Uterus (tissue), 4 donors: ENCODE measurements around the gene COL6A1. TPM values are rescaled to one million over a fixed set of nuclear protein-coding genes. Genes with fewer than 3 reads are reported as not detected.
A peak's percentile ranks its signal among the peaks of the same experiment; 100 is the strongest.

Experiments
- DNase-seq, 2 donors: peaks; one replicate each; pipeline ENCODE4 v3.0.0-alpha.2; 2019 to 2020
- H3K27ac ChIP-seq, 2 donors: fragments of 200-600 bp; sonication (generic); 1 replicate in 1 of 2; 2 replicates in 1 of 2; pipeline ENCODE4 v1.5.1; 2016 to 2018
- H3K27me3 ChIP-seq, 2 donors: fragments of 200-600 bp; sonication (generic); one replicate each; pipeline ENCODE4 v1.5.1; 2018 to 2019; ENCODE audit warnings: control low read depth in 1 of 2
- H3K36me3 ChIP-seq, 2 donors: fragments of 200-600 bp; sonication (generic); one replicate each; pipeline ENCODE4 v1.5.1; 2019; ENCODE audit warnings: control low read depth in 1 of 2
- H3K4me1 ChIP-seq, 2 donors: fragments of 200-600 bp; sonication (generic); one replicate each; pipeline ENCODE4 v1.5.1; 2018 to 2019; ENCODE audit warnings: control low read depth in 1 of 2
- H3K4me3 ChIP-seq, 2 donors: fragments of 200-600 bp; sonication (generic); 1 replicate in 1 of 2; 2 replicates in 1 of 2; pipeline ENCODE4 v1.5.1; 2018 to 2019; ENCODE audit warnings: mild to moderate bottlenecking in 1 of 2
- H3K9me3 ChIP-seq, 2 donors: fragments of 200-600 bp; sonication (generic); one replicate each; pipeline ENCODE4 v1.5.1; 2019; ENCODE audit warnings: control low read depth in 1 of 2
- POLR2A ChIP-seq, 2 donors: fragments of 450-650 bp; IDR thresholded peaks; one replicate each; pipeline ENCODE4 v1.6.1; 2016; ENCODE audit warnings: antibody characterized with exemption in 2 of 2, mild to moderate bottlenecking in 1 of 2, moderate library complexity in 1 of 2
- intact Hi-C: fragments of 100-400 bp; cut with DNase I; formaldehyde crosslinking; loops from one replicate; pipeline ENCODE4 v1.15.1; 2023; ENCODE audit warnings: low total_unique reads
- total RNA-seq, 4 donors: library from RNA; depleted of rRNA in 3 of 4; stranded (reverse); fragments of >200 nt in 3 of 4; gene quantifications; one replicate each; pipeline versions ENCODE4 v1.1.0 to v1.2.4, GENCODE V29; 2014 to 2023
- TF ChIP-seq, protein P1 (sequence below), 4 experiments: fragments of 200-600 bp in 2 of 4; fragments of 450-650 bp in 2 of 4; sonication (generic) in 2 of 4; IDR thresholded peaks; one replicate each; pipeline ENCODE4 v1.5.1; 2016 to 2019; ENCODE audit warnings: antibody characterized with exemption in 4 of 4, mild to moderate bottlenecking in 2 of 4, moderate library complexity in 1 of 4
- donor health status: DM: yes; HTN: yes; CAD: no.

COL6A1 gene
- total RNA-seq, 4 donors from 2014 or later = 621 to 1,160 (median 804) TPM

DNA sequence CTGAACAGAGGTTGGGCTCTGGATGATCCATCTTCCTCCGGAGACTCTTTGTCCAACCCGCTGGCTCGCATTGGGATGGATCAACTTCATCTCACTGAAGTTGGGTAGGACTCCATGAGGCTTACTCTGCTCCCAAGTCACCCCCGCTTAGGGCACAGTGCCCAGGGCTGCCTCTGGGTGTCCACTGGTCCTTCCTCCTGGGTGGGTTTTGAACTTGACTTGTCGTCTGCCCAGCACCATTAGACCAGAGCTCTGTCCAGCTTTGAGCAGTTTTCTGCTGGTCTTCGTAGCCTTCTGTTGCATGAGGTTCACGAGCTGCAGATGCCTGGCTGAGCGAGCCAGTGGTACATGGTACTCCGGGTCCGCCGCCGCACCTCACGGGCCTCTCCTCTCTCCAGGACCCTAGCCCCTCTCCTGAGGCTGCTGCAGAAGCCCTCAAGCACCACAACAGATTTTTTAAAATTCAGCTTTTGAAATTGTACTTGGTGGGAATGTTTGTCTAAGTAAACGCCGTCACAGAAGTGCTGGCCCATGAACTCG, 33.8 kb upstream of the COL6A1 start:
- no peaks in the 10 kb centered on the region for H3K27me3 ChIP-seq
- H3K9me3 ChIP-seq = no peaks in the 10 kb centered on the region
- TF ChIP-seq, protein P1, sequence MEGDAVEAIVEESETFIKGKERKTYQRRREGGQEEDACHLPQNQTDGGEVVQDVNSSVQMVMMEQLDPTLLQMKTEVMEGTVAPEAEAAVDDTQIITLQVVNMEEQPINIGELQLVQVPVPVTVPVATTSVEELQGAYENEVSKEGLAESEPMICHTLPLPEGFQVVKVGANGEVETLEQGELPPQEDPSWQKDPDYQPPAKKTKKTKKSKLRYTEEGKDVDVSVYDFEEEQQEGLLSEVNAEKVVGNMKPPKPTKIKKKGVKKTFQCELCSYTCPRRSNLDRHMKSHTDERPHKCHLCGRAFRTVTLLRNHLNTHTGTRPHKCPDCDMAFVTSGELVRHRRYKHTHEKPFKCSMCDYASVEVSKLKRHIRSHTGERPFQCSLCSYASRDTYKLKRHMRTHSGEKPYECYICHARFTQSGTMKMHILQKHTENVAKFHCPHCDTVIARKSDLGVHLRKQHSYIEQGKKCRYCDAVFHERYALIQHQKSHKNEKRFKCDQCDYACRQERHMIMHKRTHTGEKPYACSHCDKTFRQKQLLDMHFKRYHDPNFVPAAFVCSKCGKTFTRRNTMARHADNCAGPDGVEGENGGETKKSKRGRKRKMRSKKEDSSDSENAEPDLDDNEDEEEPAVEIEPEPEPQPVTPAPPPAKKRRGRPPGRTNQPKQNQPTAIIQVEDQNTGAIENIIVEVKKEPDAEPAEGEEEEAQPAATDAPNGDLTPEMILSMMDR (IDR thresholded peaks at IDR 0.05) = no peak
- TF ChIP-seq POLR2A (IDR thresholded peaks at IDR 0.05) = no peak
- peaks cover 5 to 15% of the 10 kb centered on the region in 2 donors for H3K4me1 ChIP-seq
- no peak for DNase-seq
- H3K4me3 ChIP-seq = no peak overlapping the region
- intact Hi-C loops = no loop called here
- H3K27ac ChIP-seq = no peak overlapping the region
- no peaks in the 10 kb centered on the region for H3K36me3 ChIP-seq

DNA sequence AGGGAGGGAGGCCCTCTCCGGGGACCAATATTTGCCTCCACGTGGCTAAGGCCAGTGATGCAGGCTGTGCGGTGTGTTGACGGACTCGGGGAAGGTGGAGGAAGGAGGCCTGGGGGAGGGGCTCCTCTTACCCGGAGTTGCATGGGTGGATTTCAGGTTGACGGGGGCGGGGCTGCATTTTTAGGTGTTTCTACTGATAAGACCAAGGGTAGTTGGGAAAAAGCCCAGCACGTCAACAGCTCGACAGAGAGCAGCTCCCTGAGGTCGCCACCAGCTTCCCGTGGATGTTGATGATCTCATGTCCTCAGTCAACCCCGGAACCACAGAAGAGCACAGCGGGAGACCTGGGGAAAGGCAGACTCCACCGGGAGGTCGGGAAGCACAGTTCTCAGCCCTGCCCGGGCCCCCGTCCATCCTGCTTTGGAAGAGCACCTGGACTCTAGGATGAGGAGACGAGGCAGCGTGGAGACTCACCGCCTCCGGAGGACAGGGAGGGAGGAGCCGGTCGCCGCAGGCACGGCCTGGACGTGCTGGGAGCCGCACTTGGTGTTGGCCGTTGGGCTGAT, 32.9 kb upstream of the COL6A1 start:
- intact Hi-C loops = no loop called here
- H3K36me3 ChIP-seq = no peaks in the 10 kb centered on the region
- H3K27ac ChIP-seq = peak overlapping the region in 1 of 2 donors; percentile 66
- no peak for TF ChIP-seq POLR2A (IDR thresholded peaks at IDR 0.05)
- TF ChIP-seq, protein P1 (IDR thresholded peaks at IDR 0.05) = no peak
- no peaks in the 10 kb centered on the region for H3K27me3 ChIP-seq
- no peaks in the 10 kb centered on the region for H3K9me3 ChIP-seq
- no peak for DNase-seq
- peaks cover 5 to 20% of the 10 kb centered on the region in 2 donors for H3K4me1 ChIP-seq
- H3K4me3 ChIP-seq = no peak overlapping the region

DNA sequence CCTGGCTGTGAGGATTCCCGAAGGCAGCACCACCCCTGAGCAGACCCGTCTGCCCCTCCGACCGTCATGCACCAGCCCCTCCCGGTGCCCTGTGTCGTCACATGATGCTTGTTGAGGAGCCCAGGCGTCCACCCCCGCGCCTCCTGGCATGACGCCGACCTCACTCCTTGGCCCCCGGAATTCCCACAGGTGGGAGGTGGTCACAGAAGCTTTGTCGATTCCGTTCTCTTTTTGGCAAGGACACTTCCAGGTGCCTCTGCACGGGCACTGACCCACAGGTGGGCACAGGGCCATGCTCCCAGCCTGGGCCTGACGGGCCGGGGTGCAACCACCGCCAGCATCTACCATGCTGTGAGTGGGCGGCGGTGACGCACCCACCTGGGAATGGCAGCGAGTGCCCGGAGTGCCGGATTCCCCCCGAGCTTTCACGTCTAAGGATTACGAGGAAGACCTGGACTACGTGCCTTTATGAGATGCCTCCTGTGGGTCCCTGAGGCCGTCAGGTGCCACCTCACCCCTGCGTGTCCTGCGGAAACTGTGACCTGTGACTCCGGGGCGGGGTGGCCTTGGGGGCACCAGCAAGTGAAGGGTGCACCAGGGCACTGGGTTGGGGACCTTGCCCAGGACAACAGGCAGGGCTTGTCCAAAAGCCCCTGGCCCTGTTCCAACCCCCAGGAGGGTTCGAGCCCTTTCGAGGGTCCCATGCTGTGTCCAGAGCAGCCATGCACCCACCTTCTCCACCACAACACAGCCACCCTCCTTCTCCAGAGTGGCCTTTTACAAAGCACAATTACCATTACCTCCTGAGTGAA, 31.4 kb upstream of the COL6A1 start:
- intact Hi-C loops = no loop called here
- Histone ChIP-seq H3K27ac (peak overlapping the region in 1 of 2 donors; percentile 66), H3K9me3 (no peaks in the 10 kb centered on the region), H3K4me3 (peak overlapping the region; percentile 7 to 14), H3K27me3 (no peaks in the 10 kb centered on the region), H3K4me1 (peaks cover 5 to 20% of the 10 kb centered on the region in 2 donors), H3K36me3 (no peaks in the 10 kb centered on the region)
- TF ChIP-seq, protein P1 (IDR thresholded peaks at IDR 0.05) = no peak
- no peak for TF ChIP-seq POLR2A (IDR thresholded peaks at IDR 0.05)
- peak; percentile 56 to 73 for DNase-seq

DNA sequence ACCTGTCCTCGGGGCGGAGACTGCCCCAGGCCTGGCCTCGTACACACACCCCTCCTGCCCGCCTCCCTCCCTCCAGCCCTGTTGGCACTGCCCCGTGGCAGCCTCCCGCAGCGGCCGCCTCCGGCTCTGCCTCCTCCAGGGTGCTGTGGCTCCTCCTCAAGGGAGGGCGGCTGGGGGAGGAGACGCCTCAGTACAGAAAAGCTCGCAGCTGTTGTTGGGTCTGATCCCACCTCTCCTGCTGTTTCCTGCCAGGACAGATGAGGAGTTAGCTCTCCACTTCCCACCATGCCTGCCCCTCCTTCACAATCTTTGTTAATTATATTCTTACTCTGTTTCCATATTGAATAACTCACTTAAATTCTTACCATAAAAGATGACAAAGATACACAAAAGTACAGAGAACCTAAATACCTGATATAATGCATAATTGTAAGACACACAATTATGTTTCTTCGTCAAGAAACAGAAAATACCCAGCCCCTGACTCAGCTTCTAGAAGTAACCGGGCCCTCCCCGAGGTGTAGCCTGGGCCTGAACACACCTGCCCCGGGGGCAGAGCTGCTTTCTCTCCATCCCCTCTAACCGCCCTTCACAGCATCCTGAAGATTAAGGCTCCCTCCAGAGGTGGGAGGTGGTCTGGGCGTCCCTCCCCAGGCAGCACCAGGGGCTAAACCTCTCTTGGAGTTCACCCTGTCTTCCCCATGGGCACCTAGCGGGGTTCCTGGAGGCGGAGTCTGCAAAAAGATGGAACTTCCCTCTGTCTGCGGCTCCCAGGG, 30.6 kb upstream of the COL6A1 start:
- Histone ChIP-seq H3K27ac (peak overlapping the region; percentile 48 to 66), H3K4me1 (peaks cover 5 to 20% of the 10 kb centered on the region in 2 donors), H3K36me3 (no peaks in the 10 kb centered on the region), H3K9me3 (no peaks in the 10 kb centered on the region), H3K4me3 (peak overlapping the region in 1 of 2 donors; percentile 7), H3K27me3 (no peaks in the 10 kb centered on the region)
- intact Hi-C loops = no loop called here
- TF ChIP-seq POLR2A (IDR thresholded peaks at IDR 0.05) = peak in 1 of 2 donors; percentile 15
- TF ChIP-seq, protein P1 (IDR thresholded peaks at IDR 0.05) = no peak
- DNase-seq = peak; percentile 82 to 86
